GM19238 (cell line): ENCODE results near the gene SURF4.

Experiments used
- DNase-seq: peaks from one replicate; pipeline ENCODE4 v3.0.0; 2011; ENCODE audit warnings: low spot score; ENCODE audit not compliant: insufficient read length

SURF4 gene

DNA sequence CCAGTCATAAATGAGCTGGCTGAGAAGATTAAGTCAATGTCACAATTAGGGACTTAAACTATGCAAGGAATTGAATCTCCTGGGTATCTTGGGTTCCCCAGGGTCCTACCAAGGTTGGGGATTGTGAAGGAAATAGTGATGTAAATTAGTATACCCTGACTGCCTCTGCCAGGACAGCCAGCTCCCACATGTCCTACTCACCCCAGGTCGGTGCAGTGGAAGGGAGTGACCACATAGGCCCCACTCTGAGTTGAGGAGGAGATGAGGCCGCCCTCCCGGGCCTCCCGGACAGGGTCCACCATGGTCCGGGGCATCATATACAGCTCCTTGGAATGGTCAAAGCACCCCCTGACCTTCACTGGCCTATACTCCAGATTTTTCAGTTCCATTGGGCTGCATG lies 22.3 kb downstream of the SURF4 start:
- DNase-seq, result no peak

- DNase-seq, result no peak
Observed at GRCh38 chr9:133352635-133353340, 23.1 kb downstream of the SURF4 start.

- no peak for DNase-seq
Observed at GRCh38 chr9:133351908-133352634, 23.8 kb downstream of the SURF4 start.

DNA sequence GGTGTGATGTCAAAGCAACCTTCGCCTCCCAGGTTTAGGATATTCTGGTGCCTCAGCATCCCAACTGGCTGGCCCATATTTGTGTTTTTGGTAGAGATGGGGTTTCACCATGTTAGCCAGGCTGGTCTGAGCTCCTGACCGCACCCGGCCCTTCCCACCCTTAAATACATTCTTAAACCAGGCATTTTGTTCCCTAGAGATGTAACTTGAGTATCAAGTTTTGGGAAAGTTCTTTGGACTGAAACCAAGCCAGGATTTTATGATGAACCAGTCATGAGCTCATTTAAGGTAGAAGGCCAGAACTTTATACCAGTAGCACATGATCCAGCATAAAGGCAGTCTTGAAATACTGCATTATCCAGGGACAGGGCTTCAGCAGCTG lies 24.3 kb downstream of the SURF4 start:
- no peak for DNase-seq

DNA sequence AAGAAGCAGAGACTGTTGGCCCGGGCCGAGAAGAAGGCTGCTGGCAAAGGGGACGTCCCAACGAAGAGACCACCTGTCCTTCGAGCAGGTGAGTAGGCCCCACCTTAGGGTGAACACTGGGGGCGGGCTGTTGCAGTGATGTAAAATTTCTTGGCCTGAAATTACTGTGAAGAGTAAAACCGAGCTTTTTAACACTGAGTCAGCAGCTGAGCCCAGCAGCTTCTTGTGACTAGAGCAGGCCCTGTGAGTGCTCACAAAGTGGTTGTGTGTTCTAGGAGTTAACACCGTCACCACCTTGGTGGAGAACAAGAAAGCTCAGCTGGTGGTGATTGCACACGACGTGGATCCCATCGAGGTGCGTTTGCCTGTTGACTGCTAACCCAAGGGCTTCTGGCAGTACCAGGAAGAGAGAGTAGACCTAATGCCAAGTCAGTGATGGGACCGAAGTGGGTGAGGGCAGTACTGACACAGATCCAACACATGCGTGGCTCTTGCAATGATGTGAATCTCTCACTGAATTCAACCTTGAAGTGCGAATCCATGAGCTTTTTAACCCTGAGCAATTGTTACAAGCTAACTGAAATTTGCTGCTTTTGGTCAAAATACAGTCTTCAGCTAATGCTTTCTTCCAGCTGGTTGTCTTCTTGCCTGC lies 25.8 kb downstream of the SURF4 start:
- no peak for DNase-seq

- no peak for DNase-seq
Observed at GRCh38 chr9:133348718-133349573, 26.9 kb downstream of the SURF4 start.

DNA sequence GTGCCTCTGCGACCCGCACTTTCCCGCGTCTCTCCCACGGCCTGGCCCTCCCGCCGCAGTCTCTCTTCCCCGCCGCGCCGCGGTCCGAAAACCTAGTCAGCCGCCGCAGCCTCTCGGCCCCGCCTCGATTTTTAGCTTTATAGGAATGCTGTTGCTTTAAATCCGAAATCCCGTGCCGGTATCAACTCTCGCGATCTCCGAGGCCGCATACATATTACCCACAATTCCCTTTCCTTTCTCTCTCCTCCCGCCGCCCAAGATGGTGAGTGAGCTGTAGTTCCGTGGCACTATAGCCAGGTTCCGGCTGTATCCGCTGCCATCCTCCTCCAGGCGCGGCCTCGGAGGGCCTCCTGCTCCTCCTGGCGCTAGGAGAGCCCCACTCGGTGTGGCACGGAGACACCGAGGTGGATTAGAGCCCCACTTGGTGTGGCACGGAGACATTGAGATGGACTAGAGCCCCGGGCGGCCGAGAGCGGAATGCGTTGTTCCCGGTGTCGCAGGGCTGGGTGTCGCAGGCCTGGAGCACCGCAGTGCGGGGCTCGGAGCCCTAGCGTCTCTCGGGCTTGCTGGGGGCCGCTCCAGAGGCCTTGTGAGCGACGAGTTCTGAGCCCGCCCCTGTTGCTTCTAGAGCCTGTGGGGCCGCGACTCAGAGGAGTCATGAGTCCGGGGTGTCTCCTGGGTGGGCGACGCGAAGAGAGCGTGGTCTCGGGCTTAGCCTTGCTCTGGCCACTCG lies 27.7 kb downstream of the SURF4 start, which contains the start of the genes MED22 and RPL7A:
Gene MED22, minus strand, starts transcription at position 147 of the 733 bp plus-strand sequence. CDS start 1,469 bp downstream, outside the sequence.
Gene RPL7A, plus strand, starts transcription at position 234 of the 733 bp plus-strand sequence. Its CDS starts 26 bp downstream, at position 260.
- peak; percentile 86 for DNase-seq

GRCh38 chr9:133347515-133347984 lies 28.3 kb downstream of the SURF4 start:
- DNase-seq, result peak; percentile 58

DNA sequence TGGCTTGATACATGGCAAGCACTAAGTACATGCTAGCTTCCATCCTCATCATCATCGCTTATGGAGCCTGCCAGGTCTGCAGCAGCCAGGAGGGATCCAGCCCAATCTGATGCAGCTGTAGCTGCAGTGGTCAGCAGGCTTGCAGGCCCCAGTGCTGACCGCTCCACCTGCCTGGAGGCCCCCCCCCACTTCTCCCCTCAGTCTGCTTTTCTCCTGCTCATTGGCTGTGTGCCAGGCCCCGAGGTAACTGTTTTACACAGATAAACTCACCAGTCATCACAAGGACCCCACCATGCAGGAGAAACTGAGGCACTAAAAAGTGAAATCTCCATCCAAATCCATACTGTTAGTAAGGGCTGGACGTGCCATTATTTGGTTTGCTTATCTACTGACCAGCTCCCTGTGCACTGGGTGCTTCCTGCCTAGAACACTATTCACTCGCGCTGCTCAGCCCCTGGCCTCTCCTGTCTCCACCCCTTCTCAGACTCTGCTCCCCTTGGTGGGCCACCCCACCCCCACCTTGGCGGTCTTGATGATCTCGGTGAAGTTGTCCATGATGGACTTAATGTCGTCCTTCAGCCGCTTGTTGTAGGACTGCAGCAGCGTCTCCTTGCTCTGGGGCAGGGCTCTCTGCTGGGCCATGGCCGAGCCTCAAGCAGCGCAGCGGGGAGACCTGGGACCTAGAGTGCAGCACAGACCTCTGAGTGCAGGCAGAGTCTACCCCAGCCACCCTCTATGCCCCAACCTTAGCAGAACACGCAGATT lies 29.7 kb downstream of the SURF4 start:
- no peak for DNase-seq

DNA sequence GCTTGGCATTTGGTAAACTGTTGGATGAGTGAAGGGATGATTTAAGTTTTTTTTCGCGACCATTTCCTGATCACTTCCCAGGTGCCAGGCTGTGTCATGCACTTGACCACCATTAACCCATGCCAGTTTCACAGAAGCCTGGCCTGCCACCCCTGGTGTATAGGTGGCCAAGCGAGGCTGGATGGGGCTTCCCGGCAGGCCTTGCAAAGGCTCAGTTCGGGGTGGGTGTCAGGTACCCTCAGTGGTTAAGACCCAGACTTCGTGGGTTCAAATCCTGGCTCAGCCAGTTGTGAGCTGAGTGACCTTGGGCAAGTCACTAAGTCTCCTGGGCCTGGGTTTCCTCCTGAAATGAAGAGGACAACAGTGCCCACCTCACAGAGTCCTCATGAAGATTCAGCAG lies 30.3 kb downstream of the SURF4 start:
- no peak for DNase-seq

- DNase-seq, result no peak
Observed at GRCh38 chr9:133344979-133345378, 30.9 kb downstream of the SURF4 start.

DNA sequence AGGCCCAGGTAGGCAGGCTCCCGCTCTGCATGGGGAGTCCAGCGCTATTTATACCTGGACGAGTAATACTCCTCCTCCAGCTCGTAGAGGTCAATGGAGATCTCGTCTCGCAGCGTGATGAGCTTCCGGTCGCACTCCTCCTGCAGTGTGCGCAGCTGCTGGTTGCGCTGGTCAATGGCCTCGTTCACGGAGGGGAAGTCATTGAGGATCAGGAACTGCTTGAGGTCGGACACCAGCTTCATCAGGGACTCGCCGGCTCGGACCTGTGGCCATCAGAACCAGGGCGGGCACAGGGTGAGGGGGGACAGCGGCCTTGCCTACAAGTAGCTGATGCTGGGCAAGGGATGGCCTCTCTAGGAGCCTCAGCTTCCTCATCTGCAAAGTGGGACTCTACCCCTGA lies 31.8 kb downstream of the SURF4 start:
- no peak for DNase-seq

GRCh38 chr9:133342570-133342969 lies 33.3 kb downstream of the SURF4 start:
- no peak for DNase-seq

- no peak for DNase-seq
Observed at GRCh38 chr9:133342069-133342406, 33.8 kb downstream of the SURF4 start.

DNA sequence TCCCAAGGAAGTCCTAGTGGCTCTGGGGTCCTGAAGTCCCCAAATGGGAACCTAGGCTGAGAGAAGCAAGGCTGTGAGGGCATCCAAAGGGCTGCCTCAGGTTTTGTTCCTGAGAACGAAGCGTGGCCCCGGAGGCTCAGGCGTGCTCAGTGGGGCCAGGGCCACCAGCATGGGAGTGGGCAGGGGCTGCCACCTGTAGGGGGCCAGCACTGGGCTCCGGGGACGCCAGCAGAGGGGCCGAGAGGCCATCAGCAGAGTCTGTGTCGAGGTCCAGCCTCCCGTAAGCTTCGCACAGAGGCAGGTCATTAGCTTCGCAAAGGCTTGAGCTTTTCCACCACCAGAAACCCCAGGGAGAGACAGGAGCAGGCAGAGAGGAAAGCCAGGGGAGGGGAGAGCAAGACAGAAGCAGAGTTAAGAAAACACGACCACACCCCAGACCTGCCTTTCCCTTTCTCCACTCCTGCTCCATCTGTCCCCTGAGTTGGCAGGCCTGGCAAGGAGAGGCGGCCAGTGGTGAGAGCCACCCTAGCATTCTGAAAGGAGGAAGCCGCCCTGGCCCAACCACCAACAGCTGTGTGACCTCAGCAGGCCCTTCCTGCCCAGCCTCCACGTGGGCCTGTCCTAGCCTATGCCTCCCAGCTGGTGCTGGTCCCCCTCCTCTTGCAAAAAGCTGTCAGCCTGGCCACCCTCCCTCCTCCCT lies 34.3 kb downstream of the SURF4 start:
- no peak for DNase-seq

DNA sequence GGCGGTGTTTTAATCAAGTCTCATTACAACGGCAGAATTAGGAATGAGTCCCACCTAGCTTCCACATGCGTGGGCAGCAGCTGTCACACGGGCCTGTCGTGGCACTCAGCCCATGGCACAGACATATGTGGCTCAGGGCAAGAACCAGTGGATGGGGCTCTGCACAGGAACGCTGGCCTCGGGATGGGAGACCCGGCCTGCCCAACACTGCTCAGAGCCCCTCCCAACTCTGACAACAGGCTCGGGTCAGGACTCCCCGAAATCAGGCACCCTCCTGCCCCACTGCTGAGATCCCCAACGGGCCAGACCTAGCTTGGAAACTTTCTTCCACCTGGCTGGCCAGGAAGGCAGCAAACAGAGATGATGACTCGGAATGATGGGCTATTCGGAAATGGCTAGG lies 34.9 kb downstream of the SURF4 start:
- DNase-seq, result no peak

DNA sequence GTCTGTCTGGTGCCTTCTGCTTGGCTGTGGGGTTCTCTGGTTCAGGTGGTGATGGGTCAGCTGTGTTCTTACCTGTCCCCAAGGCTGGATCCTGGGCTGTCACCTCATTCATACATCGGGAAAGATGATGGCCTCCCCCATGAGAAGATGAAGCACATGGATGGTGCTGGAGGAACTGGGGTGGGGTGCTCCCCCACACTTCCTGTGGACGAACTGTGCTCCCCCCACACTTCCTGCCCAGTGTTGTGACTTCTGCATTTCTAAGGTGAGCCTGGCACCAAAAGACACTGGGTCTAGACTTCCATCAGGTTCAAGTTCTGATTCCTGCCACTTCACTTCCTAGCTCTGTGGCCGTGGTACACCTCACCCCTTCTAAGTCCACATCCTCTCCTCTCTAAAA lies 35.6 kb downstream of the SURF4 start:
- no peak for DNase-seq

- DNase-seq, result no peak
Observed at GRCh38 chr9:133339641-133340040, 36.2 kb downstream of the SURF4 start.
